Nephron progenitor cell (in vitro differentiated cells): ENCODE measurements around the gene EFCC1.

Experiments used
- DNase-seq: peaks from one replicate; pipeline ENCODE4 v3.0.0; 2021
- H3K27ac Mint-ChIP-seq: 2 replicates; pipeline ENCODE4 v1.8.0; 2021; ENCODE audit warnings: mild to moderate bottlenecking, moderate library complexity, mixed read lengths
- H3K27me3 Mint-ChIP-seq: 2 replicates; pipeline ENCODE4 v1.8.0; 2021; ENCODE audit warnings: mild to moderate bottlenecking, low read depth, mixed read lengths; ENCODE audit not compliant: poor library complexity
- H3K36me3 Mint-ChIP-seq: 2 replicates; pipeline ENCODE4 v1.8.0; 2021; ENCODE audit warnings: low read depth, mixed read lengths
- H3K4me1 Mint-ChIP-seq: 2 replicates; pipeline ENCODE4 v1.8.0; 2021; ENCODE audit warnings: mixed read lengths
- H3K4me3 Mint-ChIP-seq: 2 replicates; pipeline ENCODE4 v1.8.0; 2021; ENCODE audit warnings: mild to moderate bottlenecking, moderate library complexity, mixed read lengths
- H3K9me3 Mint-ChIP-seq: 2 replicates; pipeline ENCODE4 v1.8.0; 2021; ENCODE audit warnings: mild to moderate bottlenecking, moderate library complexity, mixed read lengths
- TF ChIP-seq, protein P1 (sequence below): fragments of 200-600 bp; sonication (generic); IDR thresholded peaks from 2 replicates; pipeline ENCODE4 v1.5.0; 2021; ENCODE audit warnings: antibody characterized with exemption

Gene EFCC1

DNA sequence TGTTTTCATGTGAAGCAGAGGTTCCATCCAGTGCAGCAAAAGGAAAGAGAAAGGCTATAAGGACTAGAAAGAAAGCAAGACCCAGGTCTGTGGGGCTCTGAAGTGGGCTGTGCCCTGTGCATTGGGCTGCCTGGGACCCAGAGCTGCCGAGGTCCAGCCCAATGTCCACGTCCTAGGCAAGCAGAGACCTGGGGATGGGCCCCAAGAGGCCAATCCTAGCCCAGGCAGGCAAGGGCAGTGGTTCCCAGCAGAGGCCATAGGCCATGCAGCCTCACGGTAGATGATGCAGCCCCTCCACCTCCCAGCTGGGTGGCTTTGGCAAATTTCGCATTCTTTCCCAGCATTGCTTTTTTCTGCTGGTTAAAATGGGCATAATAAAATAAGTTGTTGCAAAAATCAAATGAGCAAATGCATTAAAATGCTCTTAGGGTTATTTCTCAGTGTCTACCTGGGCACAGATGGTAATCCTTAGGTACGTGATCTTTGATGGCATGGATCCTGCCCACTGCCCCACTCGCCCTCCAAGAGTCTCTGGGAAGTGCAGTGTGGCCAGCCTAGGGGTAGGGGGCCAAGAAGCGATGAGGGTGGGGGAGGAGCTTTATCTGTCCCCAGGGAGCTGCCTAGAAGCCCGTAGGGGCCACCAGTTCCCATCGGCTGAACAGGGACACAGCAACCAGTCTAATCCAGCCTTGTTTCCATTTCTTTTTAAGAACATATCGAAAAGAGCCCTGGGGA, 37.2 kb downstream of the EFCC1 start:
- no peaks in the 10 kb centered on the region for H3K36me3 Mint-ChIP-seq

DNA sequence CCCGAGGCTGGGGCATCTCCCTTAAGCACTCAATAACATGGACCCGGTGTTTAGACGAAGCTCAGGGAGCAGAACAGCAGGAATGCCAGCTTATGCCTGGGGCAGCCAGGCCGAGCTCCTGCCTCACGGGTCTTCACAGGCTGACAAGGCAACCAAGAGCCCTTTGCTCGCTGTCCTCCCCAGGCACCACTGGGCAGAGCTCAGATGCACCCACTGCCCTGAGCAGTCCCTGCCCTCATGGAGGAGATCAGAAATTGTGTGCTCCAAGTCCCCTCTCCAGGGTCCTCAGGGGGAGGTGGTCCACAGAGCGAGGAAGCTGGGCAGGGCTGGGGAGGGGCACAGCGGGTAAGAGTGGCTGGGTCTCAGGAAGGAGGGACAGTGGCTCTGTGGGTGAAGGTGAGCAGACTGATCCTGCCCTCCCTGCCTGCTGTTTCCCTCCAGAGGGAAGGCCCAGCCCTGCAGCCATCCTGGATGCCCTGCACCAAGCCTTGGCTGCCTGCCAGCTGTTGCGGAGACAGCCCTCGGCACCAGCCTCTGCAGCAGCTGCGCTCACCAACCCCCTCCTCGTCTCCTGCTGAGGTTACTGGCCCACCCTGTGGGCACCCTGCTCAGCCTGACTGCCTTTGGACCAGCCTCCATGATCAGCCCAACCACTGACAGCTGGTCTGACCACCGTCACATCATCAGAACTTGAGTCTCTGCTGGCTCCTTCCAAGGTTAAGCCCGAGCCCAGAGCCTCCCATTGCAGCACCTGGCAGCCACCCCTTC, 38.4 kb downstream of the EFCC1 start:
- Mint-ChIP-seq H3K27me3 (peaks cover 9% of the 10 kb centered on the region), H3K36me3 (no peaks in the 10 kb centered on the region), H3K9me3 (peaks cover 27% of the 10 kb centered on the region), H3K4me1 (peaks cover 15% of the 10 kb centered on the region), H3K27ac (no peak overlapping the region), H3K4me3 (no peak overlapping the region)
- no peak for DNase-seq
- TF ChIP-seq, protein P1, sequence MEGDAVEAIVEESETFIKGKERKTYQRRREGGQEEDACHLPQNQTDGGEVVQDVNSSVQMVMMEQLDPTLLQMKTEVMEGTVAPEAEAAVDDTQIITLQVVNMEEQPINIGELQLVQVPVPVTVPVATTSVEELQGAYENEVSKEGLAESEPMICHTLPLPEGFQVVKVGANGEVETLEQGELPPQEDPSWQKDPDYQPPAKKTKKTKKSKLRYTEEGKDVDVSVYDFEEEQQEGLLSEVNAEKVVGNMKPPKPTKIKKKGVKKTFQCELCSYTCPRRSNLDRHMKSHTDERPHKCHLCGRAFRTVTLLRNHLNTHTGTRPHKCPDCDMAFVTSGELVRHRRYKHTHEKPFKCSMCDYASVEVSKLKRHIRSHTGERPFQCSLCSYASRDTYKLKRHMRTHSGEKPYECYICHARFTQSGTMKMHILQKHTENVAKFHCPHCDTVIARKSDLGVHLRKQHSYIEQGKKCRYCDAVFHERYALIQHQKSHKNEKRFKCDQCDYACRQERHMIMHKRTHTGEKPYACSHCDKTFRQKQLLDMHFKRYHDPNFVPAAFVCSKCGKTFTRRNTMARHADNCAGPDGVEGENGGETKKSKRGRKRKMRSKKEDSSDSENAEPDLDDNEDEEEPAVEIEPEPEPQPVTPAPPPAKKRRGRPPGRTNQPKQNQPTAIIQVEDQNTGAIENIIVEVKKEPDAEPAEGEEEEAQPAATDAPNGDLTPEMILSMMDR = no peak

More for the DNA sequence above, 37.2 kb downstream of the EFCC1 start:
- H3K9me3 Mint-ChIP-seq = peaks cover 17% of the 10 kb centered on the region
- H3K4me3 Mint-ChIP-seq = no peak overlapping the region
- H3K27me3 Mint-ChIP-seq = peaks cover 9% of the 10 kb centered on the region
- TF ChIP-seq, protein P1 = no peak
- H3K4me1 Mint-ChIP-seq = peaks cover 17% of the 10 kb centered on the region
- DNase-seq = no peak
- H3K27ac Mint-ChIP-seq = no peak overlapping the region

DNA sequence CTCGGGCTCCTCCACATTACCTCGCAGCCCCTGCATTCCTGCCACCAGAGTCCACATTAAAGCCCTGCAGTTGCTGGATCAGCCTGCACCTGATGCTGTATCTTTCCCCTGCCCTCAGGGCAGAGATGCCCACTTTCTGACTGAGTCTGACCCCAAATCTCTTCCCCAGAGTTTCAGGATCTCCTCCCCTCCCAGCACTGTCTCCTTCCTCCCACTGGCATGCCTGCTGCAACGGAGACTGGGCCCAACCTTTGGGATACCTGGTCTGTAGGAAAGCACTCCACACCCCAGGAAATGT, 38.9 kb downstream of the EFCC1 start:
- no peak for DNase-seq
- H3K4me1 Mint-ChIP-seq = peaks cover 15% of the 10 kb centered on the region
- TF ChIP-seq, protein P1 = no peak
- peaks cover 32% of the 10 kb centered on the region for H3K9me3 Mint-ChIP-seq
- peaks cover 9% of the 10 kb centered on the region for H3K27me3 Mint-ChIP-seq
- H3K4me3 Mint-ChIP-seq = no peak overlapping the region
- no peak overlapping the region for H3K27ac Mint-ChIP-seq
- no peaks in the 10 kb centered on the region for H3K36me3 Mint-ChIP-seq

DNA sequence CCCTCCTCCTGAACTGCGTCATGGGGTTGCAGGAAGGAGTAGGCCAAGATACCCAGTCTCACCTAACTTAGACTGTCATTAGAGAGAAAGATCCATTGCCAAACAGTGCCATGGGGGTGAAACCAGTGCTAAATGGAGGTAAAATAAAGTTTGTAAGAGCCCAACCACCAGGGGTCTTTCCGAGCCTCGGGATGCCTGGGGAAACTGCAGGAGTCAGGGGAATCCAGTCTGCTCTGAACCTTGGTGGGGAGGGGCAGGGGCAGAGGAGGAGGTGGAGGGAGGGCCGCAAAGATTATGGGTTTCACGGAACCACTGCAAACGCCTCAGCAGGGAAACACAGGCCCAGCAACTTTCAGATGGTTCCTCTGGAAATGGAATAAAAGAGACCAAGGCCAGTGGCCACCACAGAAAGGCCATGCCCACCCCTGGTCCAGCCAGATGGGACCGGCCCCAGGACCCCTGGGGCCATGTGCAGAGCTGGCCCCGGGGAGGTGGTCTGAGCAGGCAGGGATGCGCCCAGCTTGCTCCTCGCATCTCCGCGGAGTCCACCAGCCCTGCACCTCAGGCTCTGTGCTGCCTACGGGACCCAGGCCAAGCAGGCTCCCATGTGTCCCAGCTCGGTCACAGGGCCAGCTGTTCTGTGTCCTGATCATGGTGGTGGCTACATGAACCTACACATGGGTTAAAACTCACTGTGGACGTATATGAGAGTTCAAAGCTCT, 39.6 kb downstream of the EFCC1 start:
- TF ChIP-seq, protein P1 = no peak
- no peak overlapping the region for H3K27ac Mint-ChIP-seq
- no peaks in the 10 kb centered on the region for H3K36me3 Mint-ChIP-seq
- H3K4me1 Mint-ChIP-seq = peaks cover 15% of the 10 kb centered on the region
- peaks cover 37% of the 10 kb centered on the region for H3K9me3 Mint-ChIP-seq
- no peak overlapping the region for H3K4me3 Mint-ChIP-seq
- peaks cover 9% of the 10 kb centered on the region for H3K27me3 Mint-ChIP-seq
- no peak for DNase-seq

DNA sequence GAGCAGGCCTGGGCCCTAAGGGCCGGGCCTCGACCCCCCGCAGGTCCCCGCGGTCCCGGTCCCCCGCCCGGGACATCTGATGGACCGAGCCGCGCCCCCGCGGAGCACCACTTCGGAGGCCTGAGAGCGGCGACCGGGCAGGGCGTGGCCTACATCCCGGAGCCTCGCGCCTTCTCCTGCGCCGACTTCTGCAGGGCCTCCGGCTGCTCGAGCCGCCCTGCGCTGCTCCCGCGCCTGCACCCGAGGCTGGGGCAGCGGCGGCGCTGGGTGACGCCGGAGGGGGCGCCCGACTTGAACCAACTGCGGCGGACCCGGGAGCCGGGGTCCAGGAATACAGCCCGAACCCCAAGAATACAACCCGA, 44.6 kb downstream of the EFCC1 start:
- no peaks in the 10 kb centered on the region for H3K27me3 Mint-ChIP-seq
- H3K4me3 Mint-ChIP-seq = no peak overlapping the region
- TF ChIP-seq, protein P1 = no peak
- no peak overlapping the region for H3K27ac Mint-ChIP-seq
- peaks cover 6% of the 10 kb centered on the region for H3K36me3 Mint-ChIP-seq
- DNase-seq = no peak
- H3K4me1 Mint-ChIP-seq = no peaks in the 10 kb centered on the region
- peaks cover 52% of the 10 kb centered on the region for H3K9me3 Mint-ChIP-seq
